Left lung (tissue), 10 donors: ENCODE data around the gene FHOD3. TPM values are rescaled to one million over a fixed set of nuclear protein-coding genes. Genes with fewer than 3 reads are reported as not detected.

Experiments used
- ATAC-seq: fragments of 200-7000 bp; cut with Tn5 transposase; one replicate; pipeline ENCODE4 v1.9.1; 2020; ENCODE audit warnings: moderate library complexity
- DNase-seq, 4 donors: peaks; one replicate each; pipeline ENCODE4 v3.0.0-alpha.2; 2013 to 2020
- H3K27ac ChIP-seq, 2 donors: fragments of 200-600 bp; sonication (generic) in 1 of 2; one replicate each; pipeline versions ENCODE4 v1.5.0 to v1.8.0; 2020 to 2021
- H3K27me3 ChIP-seq, 2 donors: fragments of 200-600 bp; sonication (generic) in 1 of 2; one replicate each; pipeline versions ENCODE4 v1.5.0 to v1.8.0; 2020 to 2021
- H3K36me3 ChIP-seq, 2 donors: fragments of 200-600 bp; sonication (generic) in 1 of 2; one replicate each; pipeline versions ENCODE4 v1.5.0 to v1.8.0; 2020 to 2021
- H3K4me1 ChIP-seq, 2 donors: fragments of 200-600 bp; one replicate each; pipeline ENCODE4 v1.8.0; 2021
- H3K4me3 ChIP-seq, 2 donors: fragments of 200-600 bp; sonication (generic) in 1 of 2; one replicate each; pipeline versions ENCODE4 v1.5.0 to v1.8.0; 2020 to 2021; ENCODE audit warnings: mild to moderate bottlenecking in 1 of 2
- H3K9me3 ChIP-seq, 2 donors: fragments of 200-600 bp; sonication (generic) in 1 of 2; one replicate each; pipeline versions ENCODE4 v1.5.0 to v1.8.0; 2020 to 2021
- intact Hi-C, 2 donors: fragments of 100-400 bp; cut with DNase I; formaldehyde crosslinking; loops; one replicate each; pipeline versions ENCODE4 v1.11.2 to v1.14.2; 2022
- polyA plus RNA-seq, 6 donors: library from polyadenylated mRNA; unstranded; fragments of 120-200 nt; gene quantifications; one replicate each; pipeline ENCODE4 v1.2.1, GENCODE V29; 2013; ENCODE audit not compliant: insufficient read length in 6 of 6
- total RNA-seq, 2 donors: library from RNA; stranded (reverse); fragmentation: NEBNext Ultra II Directional; extraction: Animal tissue kit (Norgen Biotek cat#: 25700); gene quantifications; one replicate each; pipeline ENCODE4 v1.2.1, GENCODE V29; 2021
- TF ChIP-seq, protein P1 (sequence below), 2 donors: fragments of 200-600 bp; sonication (generic) in 1 of 2; IDR thresholded peaks; one replicate each; pipeline versions ENCODE4 v1.5.0 to v1.8.0; 2021; ENCODE audit warnings: antibody characterized with exemption in 2 of 2
- donor health status: DM: no; HTN: yes; CAD: no.
- donor health status: DM: no; HTN: no; CAD: no.

The FHOD3 gene
- total and polyA plus RNA-seq, 8 donors = 0.55 to 2.9 (median 1.5) TPM

DNA sequence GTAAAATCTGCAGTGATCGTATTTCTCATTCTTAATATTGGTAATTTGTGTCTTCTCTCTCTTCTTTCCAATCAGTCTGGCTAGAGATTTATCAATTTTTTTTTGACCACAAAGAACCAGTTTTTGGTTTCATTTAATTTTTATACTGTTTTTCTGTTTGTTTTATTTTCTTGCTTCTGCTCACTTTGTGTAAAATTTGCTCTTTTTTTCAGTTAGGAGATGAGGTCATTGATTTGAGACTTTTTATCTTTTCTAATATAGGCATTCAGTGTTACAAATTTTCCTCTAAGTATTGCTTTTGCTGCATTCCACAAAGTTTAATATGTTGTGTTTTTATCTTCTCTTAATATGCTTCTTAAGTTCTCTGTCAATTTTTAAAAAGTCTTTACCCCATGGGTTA is 370.8 kb downstream of the FHOD3 start:
- no peak for DNase-seq
- no peaks in the 10 kb centered on the region for H3K36me3 ChIP-seq
- no peaks in the 10 kb centered on the region for H3K27me3 ChIP-seq
- ATAC-seq = no peak
- no peak overlapping the region for H3K27ac ChIP-seq
- no peak overlapping the region for H3K4me3 ChIP-seq
- TF ChIP-seq, protein P1, sequence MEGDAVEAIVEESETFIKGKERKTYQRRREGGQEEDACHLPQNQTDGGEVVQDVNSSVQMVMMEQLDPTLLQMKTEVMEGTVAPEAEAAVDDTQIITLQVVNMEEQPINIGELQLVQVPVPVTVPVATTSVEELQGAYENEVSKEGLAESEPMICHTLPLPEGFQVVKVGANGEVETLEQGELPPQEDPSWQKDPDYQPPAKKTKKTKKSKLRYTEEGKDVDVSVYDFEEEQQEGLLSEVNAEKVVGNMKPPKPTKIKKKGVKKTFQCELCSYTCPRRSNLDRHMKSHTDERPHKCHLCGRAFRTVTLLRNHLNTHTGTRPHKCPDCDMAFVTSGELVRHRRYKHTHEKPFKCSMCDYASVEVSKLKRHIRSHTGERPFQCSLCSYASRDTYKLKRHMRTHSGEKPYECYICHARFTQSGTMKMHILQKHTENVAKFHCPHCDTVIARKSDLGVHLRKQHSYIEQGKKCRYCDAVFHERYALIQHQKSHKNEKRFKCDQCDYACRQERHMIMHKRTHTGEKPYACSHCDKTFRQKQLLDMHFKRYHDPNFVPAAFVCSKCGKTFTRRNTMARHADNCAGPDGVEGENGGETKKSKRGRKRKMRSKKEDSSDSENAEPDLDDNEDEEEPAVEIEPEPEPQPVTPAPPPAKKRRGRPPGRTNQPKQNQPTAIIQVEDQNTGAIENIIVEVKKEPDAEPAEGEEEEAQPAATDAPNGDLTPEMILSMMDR (IDR thresholded peaks at IDR 0.05) = no peak
- peaks cover 0 to 2% of the 10 kb centered on the region in 2 donors for H3K4me1 ChIP-seq
- intact Hi-C loops = no loop called here
- no peaks in the 10 kb centered on the region for H3K9me3 ChIP-seq

DNA sequence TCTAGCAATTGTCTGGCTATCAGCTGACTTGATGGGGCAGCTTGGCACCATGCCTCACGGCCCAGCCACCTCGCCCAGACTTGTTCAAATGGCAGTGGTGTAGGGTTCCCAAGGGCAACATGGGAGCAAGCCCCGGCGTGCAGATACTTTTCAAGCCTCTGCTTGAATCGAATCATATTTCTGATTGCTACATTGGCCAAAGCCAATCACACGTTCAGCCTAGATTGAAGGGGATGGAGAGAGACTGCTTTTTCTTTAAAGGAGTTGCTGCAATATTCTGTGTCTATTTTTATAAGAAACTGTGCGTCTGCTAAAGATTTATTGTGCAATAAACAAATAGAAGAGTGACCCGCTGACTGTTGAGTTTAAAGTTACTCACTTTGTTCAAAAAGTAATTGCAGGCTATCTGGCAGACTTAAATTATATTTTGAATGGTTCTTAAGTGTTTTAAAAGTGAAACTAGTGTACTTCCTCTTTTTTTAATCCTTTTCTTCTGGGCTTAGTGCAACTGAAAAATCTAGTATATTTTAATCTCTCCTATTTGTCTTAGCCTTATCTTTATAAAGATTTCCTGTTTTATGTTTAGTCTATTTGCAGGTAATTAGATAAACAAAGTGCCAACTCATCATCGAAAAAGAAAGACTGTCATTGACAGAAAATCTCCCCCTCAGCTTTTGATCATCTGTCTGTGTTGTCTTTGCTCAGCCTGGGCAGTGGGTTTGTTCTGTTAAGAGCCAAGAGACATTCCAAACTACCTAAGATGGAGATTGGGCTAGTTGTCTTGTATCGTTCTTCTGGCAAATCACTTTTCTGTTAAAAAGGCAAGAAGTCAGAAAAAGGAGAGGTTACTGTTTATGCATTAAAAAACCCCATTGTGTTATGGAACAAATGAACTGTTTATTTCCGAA is 375.2 kb downstream of the FHOD3 start:
- no peaks in the 10 kb centered on the region for H3K27me3 ChIP-seq
- no peak overlapping the region for H3K4me3 ChIP-seq
- ATAC-seq (peak; percentile 83), DNase-seq (peak in 3 of 4 donors; percentile 30 to 53 (median 41))
- H3K36me3 ChIP-seq = no peaks in the 10 kb centered on the region
- TF ChIP-seq, protein P1 (IDR thresholded peaks at IDR 0.05) = no peak
- peaks cover 0 to 2% of the 10 kb centered on the region in 2 donors for H3K4me1 ChIP-seq
- peak overlapping the region; percentile 24 for H3K27ac ChIP-seq
- intact Hi-C loops = no loop called here
- H3K9me3 ChIP-seq = peaks cover 0 to 12% of the 10 kb centered on the region in 2 donors

DNA sequence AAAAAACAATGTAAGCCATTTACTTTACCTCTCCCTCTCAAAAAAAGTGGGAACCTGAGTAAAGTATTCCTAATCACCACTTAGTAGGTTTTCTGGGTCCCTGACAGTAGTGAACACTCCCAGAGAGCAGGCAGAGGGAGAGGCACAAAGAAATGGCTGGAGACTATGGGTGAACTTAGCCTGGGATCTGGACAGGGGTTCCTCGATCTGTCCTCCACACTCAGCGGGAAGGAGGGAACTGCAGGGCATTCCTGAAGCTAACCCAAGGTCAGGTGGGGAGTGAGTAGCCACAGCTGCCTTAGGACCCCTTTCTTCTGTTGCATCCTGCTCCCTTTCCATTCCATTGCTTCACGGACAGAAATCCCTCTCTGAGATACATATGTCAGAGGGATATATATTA is 375.9 kb downstream of the FHOD3 start:
- no peaks in the 10 kb centered on the region for H3K36me3 ChIP-seq
- ATAC-seq (no peak), DNase-seq (no peak)
- TF ChIP-seq, protein P1 (IDR thresholded peaks at IDR 0.05) = no peak
- H3K4me3 ChIP-seq = no peak overlapping the region
- intact Hi-C loops = no loop called here
- H3K27me3 ChIP-seq = no peaks in the 10 kb centered on the region
- H3K9me3 ChIP-seq = peaks cover 0 to 12% of the 10 kb centered on the region in 2 donors
- H3K27ac ChIP-seq = peak overlapping the region in 1 of 2 donors; percentile 24
- H3K4me1 ChIP-seq = peaks cover 0 to 2% of the 10 kb centered on the region in 2 donors

DNA sequence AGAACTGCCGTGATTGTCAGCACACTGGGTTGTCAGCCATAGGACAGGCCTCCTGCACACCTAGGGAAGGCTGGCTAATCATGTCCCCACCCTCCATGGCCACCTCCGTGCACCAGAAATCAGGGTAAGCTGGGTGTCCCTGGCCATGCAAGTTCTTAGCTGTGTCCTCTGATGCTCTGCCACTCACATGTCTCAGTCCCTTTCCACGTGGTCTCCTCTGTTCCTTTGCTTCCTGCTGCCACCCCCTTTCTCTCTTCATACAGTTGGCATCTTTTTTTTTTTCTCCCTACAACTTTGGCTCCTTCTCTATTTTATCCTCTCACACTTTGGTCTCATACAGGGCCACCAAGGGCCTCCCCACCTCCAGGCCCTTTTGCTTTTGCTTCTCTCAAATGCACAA is 377.6 kb downstream of the FHOD3 start:
- DNase-seq = no peak
- intact Hi-C loops = no loop called here
- no peak overlapping the region for H3K4me3 ChIP-seq
- H3K36me3 ChIP-seq = no peaks in the 10 kb centered on the region
- TF ChIP-seq, protein P1 (IDR thresholded peaks at IDR 0.05) = no peak
- no peak for ATAC-seq
- peaks cover 0 to 2% of the 10 kb centered on the region in 2 donors for H3K4me1 ChIP-seq
- no peak overlapping the region for H3K27ac ChIP-seq
- H3K27me3 ChIP-seq = no peaks in the 10 kb centered on the region
- peaks cover 0 to 12% of the 10 kb centered on the region in 2 donors for H3K9me3 ChIP-seq

DNA sequence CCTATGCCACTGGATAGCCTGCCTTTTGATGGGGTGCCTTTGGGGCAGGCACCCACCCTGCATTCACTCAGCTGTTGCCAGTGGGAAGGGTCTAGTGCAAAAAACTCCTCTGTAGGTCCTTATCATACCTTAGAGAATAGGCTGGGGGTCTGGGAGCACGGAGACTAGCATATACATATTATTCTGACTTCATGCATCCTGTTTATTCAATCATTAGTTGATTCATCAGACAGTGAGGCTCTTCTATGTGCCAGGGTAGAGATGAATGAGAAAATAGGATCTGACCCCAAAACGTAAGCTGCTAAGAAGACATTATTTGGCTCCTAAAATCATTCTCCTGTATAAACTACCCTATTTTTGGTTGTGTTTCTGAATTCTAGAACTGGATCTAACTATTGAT is 378.0 kb downstream of the FHOD3 start:
- Histone ChIP-seq H3K9me3 (peaks cover 0 to 12% of the 10 kb centered on the region in 2 donors), H3K4me3 (no peak overlapping the region), H3K36me3 (no peaks in the 10 kb centered on the region), H3K27ac (no peak overlapping the region), H3K27me3 (no peaks in the 10 kb centered on the region), H3K4me1 (peaks cover 0 to 2% of the 10 kb centered on the region in 2 donors)
- TF ChIP-seq, protein P1 (IDR thresholded peaks at IDR 0.05) = no peak
- ATAC-seq (no peak), DNase-seq (no peak)
- intact Hi-C loops = no loop called here
